ENCODE results near the gene MEOX2.

MEOX2 gene

GRCh38 chr7:15681631-15682030 lies 4.9 kb downstream of the MEOX2 start:
- in situ Hi-C loops (cut with MboI; ENCODE audit: low sequenced_read_pairs), result no loop called here

- in situ Hi-C loops (cut with MboI; ENCODE audit: low sequenced_read_pairs), result no loop called here
Observed at GRCh38 chr7:15681186-15681585, 5.3 kb downstream of the MEOX2 start.

DNA sequence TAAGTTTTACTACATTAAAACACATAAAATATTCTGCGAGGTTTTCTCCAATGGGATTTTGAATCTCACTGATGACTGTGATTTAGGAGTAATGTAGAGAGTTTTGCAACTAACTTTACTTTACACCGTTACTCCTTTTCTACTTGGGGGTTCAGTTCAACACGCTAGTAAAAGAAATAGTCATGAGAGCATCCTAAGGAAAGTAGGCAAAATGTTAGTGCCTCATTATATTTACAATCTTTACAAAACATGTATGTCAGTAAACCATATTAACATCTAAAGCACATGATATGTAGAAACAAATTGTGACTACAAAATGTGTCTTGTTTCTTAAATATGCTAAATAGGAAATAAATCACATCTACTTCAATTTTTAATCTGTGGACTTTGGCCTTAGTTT lies 6.0 kb downstream of the MEOX2 start:
- in situ Hi-C loops (cut with MboI; ENCODE audit: low sequenced_read_pairs), result no loop called here

DNA sequence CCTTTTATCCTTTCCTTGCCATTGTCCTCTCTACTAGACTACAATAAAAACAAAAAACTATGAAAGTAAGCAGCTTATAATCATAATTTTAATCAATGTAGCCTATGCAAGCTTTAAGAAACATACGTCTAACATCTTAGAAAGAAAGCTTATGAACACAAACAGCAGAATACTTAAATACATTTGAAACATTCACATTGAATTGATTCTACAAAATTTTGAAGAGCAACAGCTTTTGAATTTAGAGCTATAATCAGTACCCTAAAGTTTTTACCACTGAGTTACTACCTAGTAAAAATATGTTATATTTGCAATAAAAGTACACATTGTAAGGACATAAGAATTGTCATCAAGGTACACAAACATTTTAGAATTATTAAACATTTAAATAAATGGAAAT lies 7.2 kb downstream of the MEOX2 start:
- in situ Hi-C loops (cut with MboI; ENCODE audit: low sequenced_read_pairs), result no loop called here

GRCh38 chr7:15678653-15679052 lies 7.8 kb downstream of the MEOX2 start:
- in situ Hi-C loops (cut with MboI; ENCODE audit: low sequenced_read_pairs), result no loop called here

- in situ Hi-C loops (cut with MboI; ENCODE audit: low sequenced_read_pairs), result no loop called here
Observed at GRCh38 chr7:15675379-15675778, 11.1 kb downstream of the MEOX2 start.

- in situ Hi-C loops (cut with MboI; ENCODE audit: low sequenced_read_pairs), result no loop called here
Observed at GRCh38 chr7:15674586-15674985, 11.9 kb downstream of the MEOX2 start.

GRCh38 chr7:15669443-15670090 lies 16.9 kb downstream of the MEOX2 start:
- in situ Hi-C loops (cut with MboI; ENCODE audit: low sequenced_read_pairs), result no loop called here

DNA sequence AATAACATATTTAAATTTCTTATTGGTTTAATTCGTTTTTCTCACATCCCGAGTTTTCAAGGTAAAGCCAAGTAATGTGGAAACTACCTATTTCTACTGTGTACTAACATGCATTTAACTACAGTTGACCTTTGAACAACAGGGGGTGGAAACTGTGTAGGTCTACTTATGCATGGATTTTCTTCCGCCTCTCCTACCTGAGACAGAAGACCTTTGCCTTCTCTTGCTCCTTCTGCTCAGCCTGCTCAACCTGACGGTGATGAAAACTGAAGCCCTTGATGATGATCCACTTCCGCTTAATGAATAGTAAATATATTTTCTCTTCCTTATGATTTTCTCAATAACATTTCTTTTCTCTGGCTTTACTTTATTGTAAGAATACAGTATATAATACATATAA lies 18.5 kb downstream of the MEOX2 start:
- in situ Hi-C loops (cut with MboI; ENCODE audit: low sequenced_read_pairs), result no loop called here

GRCh38 chr7:15662451-15662850 lies 24.0 kb downstream of the MEOX2 start:
- in situ Hi-C loops (cut with MboI; ENCODE audit: low sequenced_read_pairs), result no loop called here

DNA sequence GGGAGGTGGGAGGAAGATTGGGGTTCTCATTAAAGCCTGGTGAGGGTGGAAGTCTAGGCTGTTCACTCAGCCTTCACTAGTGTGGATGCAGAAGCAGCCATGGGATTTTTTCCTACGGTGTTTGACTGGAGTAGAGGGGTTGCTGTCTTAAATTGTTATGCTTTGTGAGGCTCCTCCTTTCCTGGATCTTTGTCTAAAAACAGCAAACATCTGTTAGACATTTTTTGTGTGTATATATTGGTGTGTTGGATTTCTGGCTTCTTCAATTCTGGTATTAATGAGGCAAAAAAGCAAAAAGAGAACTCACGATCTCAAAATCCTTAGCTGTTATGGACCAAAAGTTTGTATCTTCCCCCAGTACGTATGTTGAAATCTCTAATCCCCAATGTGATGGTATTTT lies 28.2 kb downstream of the MEOX2 start:
- in situ Hi-C loops (cut with MboI; ENCODE audit: low sequenced_read_pairs), result no loop called here

- in situ Hi-C loops (cut with MboI; ENCODE audit: low sequenced_read_pairs), result no loop called here
Observed at GRCh38 chr7:15652776-15653290, 33.6 kb downstream of the MEOX2 start.

GRCh38 chr7:15651693-15652092 lies 34.8 kb downstream of the MEOX2 start:
- in situ Hi-C loops (cut with MboI; ENCODE audit: low sequenced_read_pairs), result no loop called here

- in situ Hi-C loops (cut with MboI; ENCODE audit: low sequenced_read_pairs), result no loop called here
Observed at GRCh38 chr7:15650787-15651186, 35.7 kb downstream of the MEOX2 start.

- in situ Hi-C loops (cut with MboI; ENCODE audit: low sequenced_read_pairs), result no loop called here
Observed at GRCh38 chr7:15648461-15648961, 38.0 kb downstream of the MEOX2 start.

DNA sequence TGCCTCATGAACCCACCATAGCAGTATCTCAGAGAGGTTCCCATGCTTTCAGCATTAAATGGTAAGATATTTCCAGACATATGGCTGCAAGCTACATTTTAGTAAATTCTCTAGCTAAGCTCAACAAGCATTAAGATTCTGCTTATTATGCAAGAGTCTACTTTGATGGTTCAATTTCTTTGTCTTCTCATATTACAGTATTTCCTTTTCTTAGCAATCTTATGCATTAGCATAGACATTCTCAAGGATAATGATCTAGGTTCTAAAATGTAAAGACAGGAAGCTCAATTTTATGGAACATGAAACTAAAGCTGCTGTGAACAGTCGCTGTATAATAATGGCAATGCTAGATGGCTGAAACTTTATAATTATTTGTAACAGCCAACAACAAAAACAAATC lies 39.2 kb downstream of the MEOX2 start:
- in situ Hi-C loops (cut with MboI; ENCODE audit: low sequenced_read_pairs), result no loop called here

DNA sequence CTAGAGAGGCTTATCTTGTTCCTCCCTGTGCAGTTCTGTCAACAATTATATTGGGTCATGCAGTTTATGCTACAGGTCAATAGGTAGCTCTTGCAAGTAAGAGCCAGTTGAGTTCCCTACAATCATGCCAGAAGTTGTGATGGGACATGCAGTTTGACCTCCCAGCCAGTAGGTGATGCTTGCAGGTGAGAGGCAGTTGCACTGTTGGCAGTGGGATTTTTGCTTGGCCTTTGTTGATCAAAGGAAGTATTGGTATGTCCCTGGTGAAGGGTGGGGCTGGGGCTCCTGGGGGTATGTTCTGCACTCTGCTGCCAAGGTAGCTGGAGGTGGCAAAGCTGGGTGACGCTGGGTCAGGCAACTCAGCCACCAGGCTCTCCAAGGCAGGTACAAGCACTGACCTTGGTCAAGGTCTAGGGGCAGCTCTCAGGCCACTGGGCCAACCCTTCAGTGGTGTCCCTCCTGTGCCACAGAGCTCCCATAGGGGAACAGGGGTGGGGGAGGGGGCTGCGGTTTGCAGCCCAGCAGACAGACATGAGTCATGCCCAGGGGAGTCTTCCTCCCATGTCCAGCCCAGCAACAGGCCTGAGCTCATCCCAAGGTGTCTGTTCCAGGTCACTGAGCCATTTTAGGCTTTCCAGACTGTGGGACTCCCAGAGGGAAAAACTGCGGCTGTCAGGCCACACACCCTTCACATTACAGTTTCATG lies 43.3 kb downstream of the MEOX2 start:
- in situ Hi-C loops (cut with MboI; ENCODE audit: low sequenced_read_pairs), result no loop called here

GRCh38 chr7:15628876-15629275 lies 57.6 kb downstream of the MEOX2 start:
- in situ Hi-C loops (cut with MboI; ENCODE audit: low sequenced_read_pairs), result no loop called here

- in situ Hi-C loops (cut with MboI; ENCODE audit: low sequenced_read_pairs), result no loop called here
Observed at GRCh38 chr7:15626041-15626440, 60.4 kb downstream of the MEOX2 start.

- in situ Hi-C loops (cut with MboI; ENCODE audit: low sequenced_read_pairs), result no loop called here
Observed at GRCh38 chr7:15625466-15625865, 61.0 kb downstream of the MEOX2 start.

DNA sequence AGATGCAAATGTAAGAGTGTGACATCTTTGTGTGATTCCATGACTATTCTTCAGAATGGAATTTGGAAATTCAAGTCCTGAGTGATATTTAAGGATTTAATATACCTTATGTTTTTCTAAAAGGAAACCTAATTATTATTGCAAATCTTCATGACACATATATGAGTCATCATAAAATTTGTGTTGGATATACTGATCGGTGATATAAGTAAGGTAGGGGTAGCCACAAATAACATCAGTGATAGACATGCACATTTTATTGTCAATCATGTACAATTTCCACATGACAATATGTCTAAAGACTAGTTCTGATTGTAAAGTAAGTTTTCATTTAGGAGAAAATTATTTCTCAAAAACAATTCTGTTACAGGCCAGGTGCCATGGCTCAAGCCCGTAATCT lies 65.0 kb downstream of the MEOX2 start:
- in situ Hi-C loops (cut with MboI; ENCODE audit: low sequenced_read_pairs), result no loop called here

- in situ Hi-C loops (cut with MboI; ENCODE audit: low sequenced_read_pairs), result no loop called here
Observed at GRCh38 chr7:15620491-15621185, 65.8 kb downstream of the MEOX2 start.
